Retinal pigment epithelial cell (primary cell): ENCODE results near the gene FAM222B.
A peak's percentile ranks its signal among the peaks of the same experiment; 100 is the strongest.
"Not testable (repeated sequence)": the region's sequence is repeated elsewhere in the genome, so short reads cannot be mapped to it uniquely, and the experiment has no call there.

Source experiments
- DNase-seq: peaks from one replicate; pipeline ENCODE4 v3.0.0-alpha.2; 2010; ENCODE audit warnings: low read depth
- H3K4me3 ChIP-seq: 2 replicates; pipeline ENCODE4 v1.5.1; 2011; ENCODE audit warnings: mild to moderate bottlenecking, low read length, control low read depth, moderate library complexity
- CTCF ChIP-seq: conservative IDR thresholded peaks from 2 replicates; pipeline ENCODE4 v1.5.1; 2011; ENCODE audit warnings: low read depth, low read length, control low read depth, inconsistent platforms

Gene FAM222B

GRCh38 chr17:28879886-28880571 lies 37.4 kb upstream of the FAM222B start:
- DNase-seq, result no peak
- TF ChIP-seq CTCF, result no peak
- no peak overlapping the region for H3K4me3 ChIP-seq

- no peak overlapping the region for H3K4me3 ChIP-seq
- no peak for DNase-seq
- TF ChIP-seq CTCF, result peak; percentile 67
Observed at GRCh38 chr17:28878981-28879380, 36.4 kb upstream of the FAM222B start.

GRCh38 chr17:28878158-28878910 lies 35.7 kb upstream of the FAM222B start:
- TF ChIP-seq CTCF, result no peak
- H3K4me3 ChIP-seq, result no peak overlapping the region
- DNase-seq, result no peak

GRCh38 chr17:28877150-28877711 lies 34.6 kb upstream of the FAM222B start:
- H3K4me3 ChIP-seq, DNase-seq: not testable (repeated sequence)

- no peak for TF ChIP-seq CTCF
- DNase-seq, result no peak
- no peak overlapping the region for H3K4me3 ChIP-seq
Observed at GRCh38 chr17:28875848-28876550, 33.4 kb upstream of the FAM222B start.

- no peak for DNase-seq
- no peak for TF ChIP-seq CTCF
- no peak overlapping the region for H3K4me3 ChIP-seq
Observed at GRCh38 chr17:28874750-28875149, 32.2 kb upstream of the FAM222B start.

GRCh38 chr17:28873839-28874238 lies 31.2 kb upstream of the FAM222B start:
- H3K4me3 ChIP-seq, result no peak overlapping the region
- TF ChIP-seq CTCF, result no peak
- no peak for DNase-seq
